Measurements from ENCODE around the gene CLEC18A.
"Not testable (repeated sequence)": the region's sequence is repeated elsewhere in the genome, so short reads cannot be mapped to it uniquely, and the experiment has no call there.

Gene CLEC18A

DNA sequence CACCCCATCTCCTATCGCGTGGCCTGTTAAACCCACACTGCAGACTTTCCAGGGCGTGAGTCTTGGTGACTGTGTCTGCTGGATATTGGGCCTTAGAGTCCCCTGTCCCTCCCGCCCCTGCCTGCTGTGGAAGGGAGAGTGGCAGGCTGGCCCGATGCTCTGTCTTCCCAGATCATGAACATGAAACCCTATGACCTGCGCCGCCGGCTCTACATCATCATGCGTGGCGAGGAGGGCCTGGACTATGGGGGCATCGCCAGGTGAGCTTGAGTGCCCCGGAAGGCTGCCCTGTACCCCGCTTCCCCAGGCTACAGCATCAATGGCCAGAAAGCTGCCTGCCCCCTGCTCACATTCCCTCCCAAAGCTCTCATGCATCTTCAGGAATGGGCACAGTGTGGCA lies 19.5 kb upstream of the CLEC18A start:
- no peak for DNase-seq

DNA sequence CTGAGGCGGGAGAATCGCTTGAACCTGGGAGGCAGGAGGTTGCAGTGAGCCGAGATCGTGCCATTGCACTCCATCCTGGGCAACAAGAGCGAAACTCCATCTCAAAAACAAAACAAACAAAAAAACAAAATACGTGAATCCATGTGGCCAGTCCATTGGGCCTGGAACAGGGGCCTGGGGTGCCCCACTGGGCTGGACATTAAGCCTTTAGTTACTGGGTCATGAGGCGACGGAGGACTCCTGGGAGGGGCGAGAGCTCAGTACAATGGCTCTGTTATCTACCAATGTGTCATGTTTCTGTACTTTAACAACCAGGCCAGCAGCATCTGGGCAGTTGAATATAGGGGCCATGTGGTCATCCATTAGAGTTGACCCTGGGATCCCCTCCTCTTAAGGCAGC lies 18.9 kb upstream of the CLEC18A start:
- no peak for DNase-seq

DNA sequence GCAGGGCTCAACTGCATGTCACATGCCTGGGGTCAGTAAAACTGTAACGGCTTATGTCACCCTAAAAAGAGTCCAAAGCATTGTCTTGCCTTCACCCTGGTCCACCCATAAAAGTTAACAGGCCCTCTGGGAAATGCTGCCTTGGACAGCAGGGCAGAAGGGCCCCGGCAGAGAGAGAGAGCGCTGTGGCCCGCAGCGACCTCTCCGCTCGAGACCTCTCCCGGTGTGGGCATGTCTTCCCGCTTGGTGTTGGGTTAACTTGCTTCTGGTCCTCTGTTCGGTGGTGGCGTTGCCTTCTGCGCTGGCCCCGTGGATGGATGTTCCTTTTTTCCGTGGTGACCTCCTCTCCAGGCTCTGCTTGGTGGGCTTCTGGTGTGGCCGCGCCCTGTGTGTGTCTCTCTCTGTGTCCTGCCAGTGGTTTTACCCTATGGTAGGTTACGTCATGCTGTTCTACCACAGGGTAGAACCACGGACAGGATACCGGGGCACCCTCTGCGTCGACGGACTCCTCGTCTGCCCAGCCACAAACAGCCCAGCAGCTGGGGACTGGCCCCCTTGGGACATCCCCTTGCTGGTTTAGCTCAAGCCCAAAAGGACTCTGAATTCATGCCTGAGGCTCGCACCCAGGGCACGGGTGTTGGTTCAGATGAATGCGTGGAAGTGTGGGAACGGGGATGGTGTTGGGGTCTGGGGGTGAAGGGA lies 18.3 kb upstream of the CLEC18A start:
- DNase-seq = no peak

DNA sequence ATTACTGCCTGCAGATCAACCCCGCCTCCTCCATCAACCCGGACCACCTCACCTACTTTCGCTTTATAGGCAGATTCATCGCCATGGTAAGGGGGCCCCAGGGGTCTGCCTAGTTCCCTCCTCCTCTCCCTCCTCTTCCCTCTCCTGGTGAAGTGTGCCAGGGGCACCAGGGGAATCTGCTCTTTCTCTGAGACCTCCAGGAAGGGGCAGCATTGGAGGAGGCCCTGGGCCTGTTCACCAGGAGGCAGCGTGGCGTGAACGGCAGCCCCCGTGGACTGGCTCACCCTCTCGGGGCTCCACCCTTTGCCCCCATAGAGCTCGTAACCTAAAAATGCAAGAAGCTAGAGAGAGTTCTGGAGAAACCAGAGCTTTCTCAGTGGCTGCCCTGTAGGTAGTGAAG lies 17.1 kb upstream of the CLEC18A start:
- DNase-seq = no peak

DNA sequence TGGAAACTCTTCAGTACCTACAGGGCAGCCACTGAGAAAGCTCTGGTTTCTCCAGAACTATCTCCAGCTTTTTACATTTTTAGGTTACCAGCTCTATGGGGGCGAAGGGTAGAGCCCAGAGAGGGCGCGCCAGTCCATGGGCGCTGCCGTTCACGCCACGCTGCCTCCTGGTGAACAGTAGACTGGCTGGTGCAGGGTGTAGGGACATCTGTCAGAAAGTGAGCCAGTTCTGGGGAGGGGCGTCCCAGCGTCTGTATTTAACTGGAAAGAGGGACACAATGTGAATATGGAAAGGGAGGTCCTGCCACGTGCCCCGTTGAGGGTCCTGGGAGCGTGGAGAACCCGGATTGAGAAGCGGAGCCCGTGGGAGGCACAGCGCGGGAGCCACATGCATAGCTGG lies 16.4 kb upstream of the CLEC18A start:
- no peak for DNase-seq

DNA sequence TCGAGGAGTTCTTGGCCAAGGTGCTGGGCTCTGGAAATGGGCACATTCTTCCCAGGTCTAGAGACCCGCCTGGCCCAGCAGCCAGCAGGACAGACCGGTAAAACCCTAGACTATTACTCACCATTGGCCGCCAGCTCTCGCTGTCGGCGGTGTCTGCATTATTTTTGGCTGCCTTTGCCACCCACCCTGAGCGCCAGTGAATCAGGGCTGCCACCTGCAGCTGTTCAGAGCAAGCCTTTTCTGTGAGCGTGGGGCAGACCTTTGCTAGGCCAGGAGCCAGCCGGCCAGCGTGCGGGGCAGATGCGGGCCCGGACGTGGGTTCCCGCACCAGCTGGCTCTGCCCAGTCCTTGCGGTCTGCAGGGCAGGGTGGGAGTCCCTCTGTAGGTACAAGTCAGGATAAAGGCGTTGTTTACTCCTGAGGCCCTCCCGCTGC lies 15.8 kb upstream of the CLEC18A start:
- DNase-seq = no peak

DNA sequence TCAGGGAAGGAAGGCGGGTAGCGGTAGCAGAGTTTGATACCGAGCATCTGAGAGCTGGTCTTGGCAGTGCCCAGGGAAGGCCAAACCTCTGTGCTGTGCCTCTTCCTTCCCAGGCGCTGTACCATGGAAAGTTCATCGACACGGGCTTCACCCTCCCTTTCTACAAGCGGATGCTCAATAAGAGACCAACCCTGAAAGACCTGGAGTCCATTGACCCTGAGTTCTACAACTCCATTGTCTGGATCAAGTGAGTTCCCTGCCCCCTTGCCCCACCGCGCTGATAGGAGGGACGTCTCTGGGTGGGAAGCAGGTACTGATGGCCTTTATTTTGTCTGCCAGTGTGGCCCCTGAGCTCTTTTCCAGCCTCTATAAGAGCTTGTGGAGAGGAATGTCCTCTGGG lies 15.4 kb upstream of the CLEC18A start:
- no peak for DNase-seq

DNA sequence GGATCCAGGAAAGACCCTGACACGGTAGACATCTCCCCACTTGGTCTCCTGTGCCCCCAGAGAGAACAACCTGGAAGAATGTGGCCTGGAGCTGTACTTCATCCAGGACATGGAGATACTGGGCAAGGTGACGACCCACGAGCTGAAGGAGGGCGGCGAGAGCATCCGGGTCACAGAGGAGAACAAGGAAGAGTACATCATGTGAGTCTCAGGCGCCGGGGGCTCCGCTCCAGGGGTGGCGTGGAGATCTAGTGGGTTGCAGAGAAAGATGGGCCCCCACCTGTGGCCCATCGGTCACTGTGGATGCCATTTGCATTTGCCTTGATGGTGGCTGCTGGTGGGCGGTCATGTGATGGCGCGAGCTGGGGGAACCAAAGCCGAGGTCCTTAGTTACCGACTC lies 14.9 kb upstream of the CLEC18A start:
- no peak for DNase-seq

DNA sequence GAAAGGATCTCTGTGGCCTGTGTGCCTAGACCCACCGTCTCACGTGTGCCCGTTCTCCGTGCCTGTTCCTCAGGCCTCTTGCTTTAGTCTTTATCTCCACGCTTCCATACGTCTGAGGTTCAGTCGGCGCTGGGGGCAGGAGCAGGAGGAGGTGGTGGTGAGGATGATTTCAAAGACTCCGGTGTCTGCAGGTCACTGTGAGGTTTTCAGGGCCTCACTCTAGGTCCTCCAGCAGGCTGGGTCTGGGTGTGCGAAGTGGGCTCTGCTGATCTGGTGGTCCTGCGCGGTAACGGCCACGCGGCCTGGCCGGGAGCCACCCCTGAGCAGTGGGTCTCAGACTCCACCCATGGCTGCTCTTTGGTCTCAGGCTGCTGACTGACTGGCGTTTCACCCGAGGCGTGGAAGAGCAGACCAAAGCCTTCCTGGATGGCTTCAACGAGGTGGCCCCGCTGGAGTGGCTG lies 14.4 kb upstream of the CLEC18A start:
- no peak for DNase-seq

DNA sequence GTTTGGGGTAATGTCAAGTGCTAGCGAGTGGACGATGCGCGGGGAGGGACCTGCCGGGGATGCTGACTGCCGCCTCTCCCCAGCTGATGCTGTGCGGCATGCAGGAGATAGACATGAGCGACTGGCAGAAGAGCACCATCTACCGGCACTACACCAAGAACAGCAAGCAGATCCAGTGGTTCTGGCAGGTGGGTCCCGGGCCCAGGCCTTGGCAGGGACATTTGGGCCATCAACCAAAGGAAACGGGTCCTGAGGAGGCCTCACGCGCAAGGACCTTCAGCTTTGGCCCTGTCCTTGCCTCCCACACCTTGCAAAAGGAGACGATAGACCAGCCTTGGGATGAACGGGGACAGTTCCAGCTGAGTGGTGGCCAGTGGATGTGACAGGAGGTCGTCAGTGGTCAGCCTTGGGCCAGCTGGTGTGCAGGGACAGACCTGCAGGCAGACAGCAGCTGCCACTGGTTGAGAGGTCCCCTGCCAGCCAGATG lies 13.6 kb upstream of the CLEC18A start:
- no peak for DNase-seq

DNA sequence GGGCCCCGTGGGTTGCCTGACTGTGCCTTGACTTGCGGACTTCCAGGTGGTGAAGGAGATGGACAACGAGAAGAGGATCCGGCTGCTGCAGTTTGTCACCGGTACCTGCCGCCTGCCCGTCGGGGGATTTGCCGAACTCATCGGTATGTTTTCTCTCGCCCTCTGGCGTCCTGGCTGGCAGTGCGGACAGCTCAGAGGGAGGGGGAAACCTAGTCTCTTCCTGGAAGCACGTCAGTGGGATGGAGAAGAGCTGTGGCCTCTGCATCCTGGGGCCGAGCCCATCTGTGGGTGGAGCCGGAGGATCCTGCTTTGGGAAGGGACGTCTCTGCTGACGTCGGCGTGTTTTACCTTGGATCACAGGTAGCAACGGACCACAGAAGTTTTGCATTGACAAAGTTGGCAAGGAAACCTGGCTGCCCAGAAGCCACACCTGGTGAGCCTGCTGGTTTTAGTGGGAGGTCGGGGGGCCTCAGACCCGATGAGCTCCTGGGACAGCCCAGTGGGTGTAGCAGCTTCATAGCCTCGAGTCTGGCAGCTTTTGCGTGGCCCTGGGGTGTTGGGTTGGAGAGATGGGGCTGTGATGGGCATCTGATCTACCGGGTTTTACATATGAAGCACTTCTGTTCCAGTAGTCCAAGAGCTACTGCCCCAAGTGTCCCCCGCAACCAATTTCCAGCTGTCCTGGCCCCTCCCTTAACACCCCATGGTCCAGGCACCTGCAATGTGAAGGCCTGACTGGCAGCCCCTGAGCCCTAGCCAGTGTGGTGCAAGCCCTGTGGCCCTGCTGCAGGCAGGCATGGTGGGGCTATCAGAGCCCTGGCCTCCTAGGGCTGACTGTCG lies 11.9 kb upstream of the CLEC18A start:
- no peak for DNase-seq

DNA sequence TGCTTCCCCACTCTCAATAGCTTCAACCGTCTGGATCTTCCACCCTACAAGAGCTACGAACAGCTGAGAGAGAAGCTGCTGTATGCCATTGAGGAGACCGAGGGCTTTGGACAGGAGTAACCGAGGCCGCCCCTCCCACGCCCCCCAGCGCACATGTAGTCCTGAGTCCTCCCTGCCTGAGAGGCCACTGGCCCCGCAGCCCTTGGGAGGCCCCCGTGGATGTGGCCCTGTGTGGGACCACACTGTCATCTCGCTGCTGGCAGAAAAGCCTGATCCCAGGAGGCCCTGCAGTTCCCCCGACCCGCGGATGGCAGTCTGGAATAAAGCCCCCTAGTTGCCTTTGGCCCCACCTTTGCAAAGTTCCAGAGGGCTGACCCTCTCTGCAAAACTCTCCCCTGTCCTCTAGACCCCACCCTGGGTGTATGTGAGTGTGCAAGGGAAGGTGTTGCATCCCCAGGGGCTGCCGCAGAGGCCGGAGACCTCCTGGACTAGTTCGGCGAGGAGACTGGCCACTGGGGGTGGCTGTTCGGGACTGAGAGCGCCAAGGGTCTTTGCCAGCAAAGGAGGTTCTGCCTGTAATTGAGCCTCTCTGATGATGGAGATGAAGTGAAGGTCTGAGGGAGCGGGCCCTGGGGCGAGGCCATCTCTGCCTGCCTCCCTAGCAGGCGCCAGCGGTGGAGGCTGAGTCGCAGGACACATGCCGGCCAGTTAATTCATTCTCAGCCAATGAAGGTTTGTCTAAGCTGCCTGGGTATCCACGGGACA lies 11.1 kb upstream of the CLEC18A start:
- no peak for DNase-seq

DNA sequence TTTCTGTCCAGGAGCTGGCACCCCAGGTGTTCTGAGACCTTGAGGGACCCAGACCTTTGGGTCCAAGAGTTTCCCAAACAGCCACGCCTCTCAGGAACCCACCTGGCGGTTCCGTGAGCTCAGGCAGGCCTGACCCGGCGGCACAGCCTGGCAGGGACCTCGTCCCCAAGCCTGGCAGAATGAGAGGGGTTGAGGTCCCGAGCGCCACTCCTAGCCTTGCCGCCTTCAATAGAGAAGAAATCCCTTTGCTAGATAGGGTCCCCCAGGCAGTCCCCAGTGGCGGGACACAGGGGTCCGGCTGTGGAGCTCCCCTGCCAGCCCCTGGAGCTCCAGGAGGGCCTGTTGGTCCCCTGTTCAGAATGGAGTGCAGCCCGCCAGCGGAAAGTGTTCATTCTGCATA lies 10.5 kb upstream of the CLEC18A start:
- no peak for DNase-seq

DNA sequence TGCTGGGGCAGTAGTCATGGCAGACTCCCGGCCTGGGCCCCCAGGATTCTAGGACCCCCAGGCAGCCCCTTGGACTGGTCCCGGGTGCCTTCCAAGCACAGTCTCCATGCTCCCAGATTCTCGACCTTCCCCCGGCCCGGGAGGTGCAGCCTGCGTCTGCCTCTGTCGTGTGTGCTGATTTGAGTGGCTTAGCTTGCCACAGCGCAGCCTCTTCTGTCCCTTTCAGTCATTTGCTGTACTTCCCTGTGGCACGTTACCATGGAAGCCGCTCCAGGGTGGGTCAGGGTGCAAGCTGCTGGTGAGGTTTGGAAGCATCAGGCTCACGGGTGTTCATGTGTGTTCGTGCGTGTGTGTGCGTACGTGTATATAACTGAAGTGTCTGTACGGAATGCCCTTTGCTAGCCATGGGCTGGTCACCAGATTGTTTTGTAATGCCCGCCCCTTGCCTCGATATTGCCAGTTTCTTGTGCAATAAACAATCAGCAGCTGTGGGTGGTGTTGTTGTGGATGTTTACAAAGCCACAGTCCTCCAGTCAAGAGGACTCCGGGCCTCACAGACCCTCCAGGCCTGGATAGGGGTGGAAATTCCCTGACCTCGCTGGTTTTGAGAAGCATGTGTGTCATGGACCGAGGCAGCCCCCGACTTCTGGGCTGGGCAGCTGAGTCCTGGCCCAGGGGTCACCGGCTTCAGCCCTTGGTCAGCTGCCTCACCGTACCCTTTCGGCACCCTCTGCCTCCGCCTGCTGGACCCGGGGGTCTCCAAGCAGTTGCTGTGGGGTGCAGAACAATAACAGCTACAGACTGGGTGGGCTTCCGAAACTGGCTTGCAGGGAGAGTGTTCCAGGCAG lies 9.7 kb upstream of the CLEC18A start:
- DNase-seq = no peak

DNA sequence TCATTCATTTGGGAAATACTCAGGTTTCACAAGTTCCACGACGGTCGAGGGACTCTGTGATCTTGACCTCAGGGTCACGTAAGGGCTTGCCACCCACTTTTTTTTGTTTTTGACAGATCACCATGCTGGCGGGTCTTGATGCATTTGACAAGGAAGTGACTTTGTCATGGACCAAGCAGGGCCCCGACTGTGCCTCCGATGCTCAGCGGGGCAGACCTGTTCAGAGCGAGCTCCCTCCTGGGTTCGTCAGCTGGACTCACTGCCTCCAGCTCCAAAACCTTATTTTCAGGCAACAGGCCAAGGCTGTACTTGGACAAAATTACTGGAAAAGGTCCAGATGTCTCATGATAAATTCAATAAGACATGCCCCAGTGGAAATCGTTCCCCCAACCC lies 9.0 kb upstream of the CLEC18A start:
- DNase-seq = no peak

DNA sequence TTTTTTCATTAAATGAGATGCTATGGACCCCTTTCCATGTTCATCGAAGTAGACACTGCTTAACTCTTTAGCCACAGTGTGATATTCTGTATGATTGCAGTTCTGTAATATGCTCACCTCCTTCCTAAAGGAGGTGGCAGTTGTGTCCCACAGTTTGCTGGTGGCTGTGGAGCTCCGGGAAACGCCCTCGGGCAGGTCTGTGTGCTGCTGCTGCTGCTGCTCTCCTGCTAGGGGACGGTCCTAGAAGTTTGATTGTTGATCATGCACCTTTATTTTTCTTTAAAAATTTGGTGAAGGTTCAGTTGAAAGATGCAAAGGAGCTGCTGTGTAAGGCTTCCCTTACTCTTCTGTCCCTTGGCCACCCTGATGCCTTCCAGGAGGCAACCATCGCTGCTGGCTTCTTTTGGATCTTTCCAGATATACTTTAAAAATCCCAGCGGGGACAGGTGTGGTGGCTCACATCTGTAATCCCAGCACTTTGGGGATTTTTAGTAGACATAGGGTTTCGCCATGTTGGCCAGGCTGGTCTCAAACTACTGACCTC lies 8.4 kb upstream of the CLEC18A start:
- no peak for DNase-seq

DNA sequence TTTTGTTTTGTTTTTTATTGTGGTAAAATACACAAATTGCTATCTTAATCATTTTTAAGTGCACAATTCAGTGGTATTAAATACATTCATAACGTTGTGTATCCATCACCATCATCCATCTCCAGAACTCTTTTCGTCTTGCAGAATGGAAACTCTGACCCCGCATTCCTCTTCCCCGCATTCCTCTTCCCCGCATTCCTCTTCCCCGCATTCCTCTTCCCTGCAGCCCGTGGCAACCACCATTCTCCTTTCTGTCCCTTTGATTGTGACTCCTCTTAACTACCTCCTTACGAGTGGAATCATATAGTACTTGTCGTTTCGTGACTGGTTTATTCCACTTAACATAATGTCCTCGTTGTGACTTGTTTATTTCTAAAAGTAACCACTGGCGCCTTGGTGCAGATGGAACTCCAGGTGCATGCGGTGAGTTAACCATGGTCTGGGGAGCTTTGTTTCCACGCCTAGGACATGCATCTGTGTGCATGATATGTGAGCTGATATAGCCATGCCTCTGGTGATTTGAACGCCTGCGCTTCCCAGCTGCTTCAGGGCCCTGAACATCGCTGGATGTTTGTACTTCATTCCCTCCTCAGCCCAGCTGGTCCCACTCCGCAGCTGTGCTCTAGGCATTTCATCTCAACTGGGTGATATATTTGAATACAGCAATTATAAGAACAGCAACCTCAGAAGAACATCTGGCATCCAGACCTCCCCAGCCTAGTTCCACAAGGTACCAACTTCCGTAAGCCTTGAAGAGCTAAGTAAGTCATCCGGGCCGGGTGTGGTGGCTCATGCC lies 7.7 kb upstream of the CLEC18A start:
- DNase-seq = not testable (repeated sequence)

DNA sequence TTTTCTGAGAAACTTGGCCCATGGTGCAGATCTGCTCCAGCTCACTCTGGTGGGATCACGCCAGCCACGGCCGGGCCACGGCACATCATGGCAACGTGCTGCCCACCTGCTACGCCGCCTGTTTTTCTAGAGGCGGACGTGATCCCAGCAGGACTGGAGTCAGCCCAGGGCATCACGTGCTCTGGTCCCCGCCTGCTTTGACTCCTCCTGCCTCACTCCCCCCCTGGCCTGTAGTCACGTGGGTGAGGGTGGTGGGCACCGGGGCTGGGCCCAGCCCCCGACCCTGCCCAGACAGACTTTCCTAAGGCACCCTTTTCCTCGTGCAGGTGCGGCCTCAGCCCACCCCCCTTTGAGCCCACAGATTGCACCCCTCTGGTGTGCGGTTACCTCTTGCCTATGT lies 723 bp upstream of the CLEC18A start:
- not testable (repeated sequence) for DNase-seq

DNA sequence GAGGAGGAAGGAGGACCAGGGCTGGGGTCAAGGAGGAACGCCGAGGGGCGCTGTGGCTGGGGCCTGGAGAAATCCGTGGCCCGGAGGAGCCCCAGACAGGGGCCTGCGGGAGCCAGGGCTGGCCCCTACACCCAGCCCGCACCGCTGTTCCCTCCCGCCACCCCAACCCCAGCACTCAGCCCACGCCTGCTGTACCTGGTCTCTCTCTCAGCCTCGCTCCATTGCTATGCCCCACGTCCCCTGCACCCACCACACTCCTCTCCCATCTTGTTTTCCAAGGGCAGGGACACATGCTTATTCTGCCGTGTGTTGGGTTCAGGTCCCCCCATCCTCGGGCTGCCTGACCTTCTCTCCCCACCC lies 518 bp downstream of the CLEC18A start:
- not testable (repeated sequence) for DNase-seq

DNA sequence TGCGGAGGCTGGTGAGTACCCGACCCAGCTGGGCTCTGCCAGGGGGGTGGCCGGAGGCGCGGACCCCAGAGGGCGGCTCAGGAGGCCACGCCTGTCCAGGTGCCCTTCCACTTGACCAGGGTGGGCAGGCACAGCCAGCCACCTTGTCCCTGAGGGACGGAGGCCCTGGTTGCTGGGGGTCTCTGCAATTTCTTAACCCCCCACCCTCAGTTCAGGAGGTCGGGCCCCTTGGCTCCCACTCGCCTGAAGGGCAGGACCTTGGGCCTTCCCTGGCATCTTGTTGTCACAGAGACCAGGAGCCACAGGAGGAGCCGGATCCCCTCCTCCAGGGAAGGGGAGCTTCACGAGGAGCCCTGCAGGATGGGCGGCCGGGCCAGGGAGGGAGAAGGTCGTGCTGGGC lies 982 bp downstream of the CLEC18A start:
- not testable (repeated sequence) for DNase-seq

Data from SW 1271 (cell line).